ENCODE measurements around the gene ZNF497.

DNA sequence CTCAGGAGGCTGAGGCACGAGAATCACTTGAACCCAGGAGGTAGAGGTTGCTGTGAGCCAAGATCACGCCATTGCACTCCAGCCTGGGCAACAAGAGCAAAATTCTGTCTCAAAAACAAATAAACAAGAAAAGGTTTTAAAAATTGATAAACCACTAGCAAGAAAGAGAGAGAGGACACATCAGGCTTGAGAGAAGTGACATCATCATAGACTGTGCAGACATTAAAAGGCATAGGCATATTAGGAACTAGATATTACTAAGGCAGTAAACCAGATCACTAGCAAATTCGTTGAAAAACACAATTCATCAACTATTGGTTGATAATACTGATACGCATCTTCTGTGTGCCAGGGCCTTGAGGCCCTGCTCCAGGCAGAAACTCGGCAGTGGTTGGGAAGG is 17.0 kb downstream of the ZNF497 start:
- TF ChIP-seq POLR2AphosphoS5 (IDR thresholded peaks at IDR 0.05; ENCODE audit: control insufficient read depth, insufficient read depth, low read depth, low read length) (no peak), POLR2A (conservative IDR thresholded peaks at IDR 0.05) (no peak), PHF8 (IDR thresholded peaks at IDR 0.05; ENCODE audit: borderline replicate concordance, low read length) (no peak), BRCA1 (IDR thresholded peaks at IDR 0.05) (no peak), BRCA1 (CRISPR knock-in tag; IDR thresholded peaks at IDR 0.05) (no peak), HNRNPH1 (optimal IDR thresholded peaks at IDR 0.05; ENCODE audit: low read depth, low read length) (no peak), ZNF140 (CRISPR knock-in tag; IDR thresholded peaks at IDR 0.05) (no peak), HDGF (IDR thresholded peaks at IDR 0.05) (no peak), EP300 (IDR thresholded peaks at IDR 0.05; ENCODE audit: low read length) (no peak), NBN (IDR thresholded peaks at IDR 0.05; ENCODE audit: low read depth) (no peak), MTF1 (CRISPR knock-in tag; IDR thresholded peaks at IDR 0.05; ENCODE audit: borderline replicate concordance) (no peak), SMC3 (conservative IDR thresholded peaks at IDR 0.05; ENCODE audit: insufficient read depth, low read depth, low read length) (no peak)
- TF ChIP-seq, protein P1, sequence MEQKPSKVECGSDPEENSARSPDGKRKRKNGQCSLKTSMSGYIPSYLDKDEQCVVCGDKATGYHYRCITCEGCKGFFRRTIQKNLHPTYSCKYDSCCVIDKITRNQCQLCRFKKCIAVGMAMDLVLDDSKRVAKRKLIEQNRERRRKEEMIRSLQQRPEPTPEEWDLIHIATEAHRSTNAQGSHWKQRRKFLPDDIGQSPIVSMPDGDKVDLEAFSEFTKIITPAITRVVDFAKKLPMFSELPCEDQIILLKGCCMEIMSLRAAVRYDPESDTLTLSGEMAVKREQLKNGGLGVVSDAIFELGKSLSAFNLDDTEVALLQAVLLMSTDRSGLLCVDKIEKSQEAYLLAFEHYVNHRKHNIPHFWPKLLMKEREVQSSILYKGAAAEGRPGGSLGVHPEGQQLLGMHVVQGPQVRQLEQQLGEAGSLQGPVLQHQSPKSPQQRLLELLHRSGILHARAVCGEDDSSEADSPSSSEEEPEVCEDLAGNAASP (IDR thresholded peaks at IDR 0.05): no peak

All from K562 (cell line).